MM.1S (cell line): ENCODE measurements around the gene PTPRN2.

Source experiments
- DNase-seq: peaks from one replicate; pipeline ENCODE4 v3.0.0-alpha.2; 2015
- H2AFZ ChIP-seq: fragments of 300-600 bp; sonication (generic); 2 replicates; pipeline ENCODE4 v1.6.0; 2016; ENCODE audit warnings: antibody characterized with exemption, low read length
- H3F3A ChIP-seq: fragments of 300-600 bp; sonication (generic); 2 replicates; pipeline ENCODE4 v1.6.1; 2016; ENCODE audit warnings: mild to moderate bottlenecking, antibody characterized with exemption, low read length, moderate library complexity, mixed read lengths; ENCODE audit not compliant: insufficient read depth
- H3K27ac ChIP-seq: fragments of 300-600 bp; sonication (generic); 2 replicates; pipeline ENCODE4 v1.5.1; 2016; ENCODE audit warnings: mild to moderate bottlenecking, low read length
- H3K27me3 ChIP-seq: fragments of 300-600 bp; sonication (generic); replicated peaks from 2 replicates; pipeline ENCODE4 v1.6.0; 2016; ENCODE audit warnings: low read length; ENCODE audit not compliant: insufficient read depth
- H3K36me3 ChIP-seq: fragments of 300-600 bp; sonication (generic); replicated peaks from 2 replicates; pipeline ENCODE4 v1.6.1; 2016; ENCODE audit warnings: mild to moderate bottlenecking, low read length, mixed read lengths; ENCODE audit not compliant: insufficient read depth
- H3K4me1 ChIP-seq: fragments of 300-600 bp; sonication (generic); 2 replicates; pipeline ENCODE4 v1.6.1; 2016; ENCODE audit warnings: low read length, mixed read lengths
- H3K4me2 ChIP-seq: fragments of 300-600 bp; sonication (generic); 2 replicates; pipeline ENCODE4 v1.6.0; 2016; ENCODE audit warnings: low read depth, low read length
- H3K4me3 ChIP-seq: fragments of 300-600 bp; sonication (generic); 2 replicates; pipeline ENCODE4 v1.5.1; 2016; ENCODE audit warnings: low read length, mixed read lengths
- H3K79me2 ChIP-seq: fragments of 300-600 bp; sonication (generic); 2 replicates; pipeline ENCODE4 v1.6.1; 2016; ENCODE audit warnings: mixed run types, low read length, mixed read lengths
- H3K9ac ChIP-seq: fragments of 300-600 bp; sonication (generic); 2 replicates; pipeline ENCODE4 v1.6.1; 2016; ENCODE audit warnings: low read length, mixed read lengths
- H3K9me2 ChIP-seq: fragments of 300-600 bp; sonication (generic); replicated peaks from 2 replicates; pipeline ENCODE4 v1.6.1; 2016; ENCODE audit warnings: mild to moderate bottlenecking, low read length, mixed read lengths; ENCODE audit not compliant: insufficient read depth
- H3K9me3 ChIP-seq: fragments of 300-600 bp; sonication (generic); replicated peaks from 2 replicates; pipeline ENCODE4 v1.6.1; 2016; ENCODE audit warnings: mild to moderate bottlenecking, low read length, mixed read lengths; ENCODE audit not compliant: insufficient read depth
- H4K20me1 ChIP-seq: fragments of 300-600 bp; sonication (generic); 2 replicates; pipeline ENCODE4 v1.6.1; 2016; ENCODE audit warnings: mild to moderate bottlenecking, low read length, moderate library complexity, mixed read lengths; ENCODE audit not compliant: insufficient read depth
- EZH2 ChIP-seq: fragments of 300-600 bp; sonication (generic); optimal IDR thresholded peaks from 2 replicates; pipeline ENCODE3; 2017; ENCODE audit warnings: low read depth, mild to moderate bottlenecking, antibody characterized with exemption, low read length, mixed read lengths
- EZH2phosphoT487 ChIP-seq: fragments of 300-600 bp; sonication (generic); IDR thresholded peaks from 2 replicates; pipeline ENCODE4 v1.6.1; 2018; ENCODE audit warnings: antibody characterized with exemption, low read length
- TF ChIP-seq, protein P1 (sequence below): fragments of 300-600 bp; sonication (generic); IDR thresholded peaks from 2 replicates; pipeline ENCODE4 v1.5.1; 2016; ENCODE audit warnings: antibody characterized with exemption, low read length, mixed read lengths

PTPRN2 gene

DNA sequence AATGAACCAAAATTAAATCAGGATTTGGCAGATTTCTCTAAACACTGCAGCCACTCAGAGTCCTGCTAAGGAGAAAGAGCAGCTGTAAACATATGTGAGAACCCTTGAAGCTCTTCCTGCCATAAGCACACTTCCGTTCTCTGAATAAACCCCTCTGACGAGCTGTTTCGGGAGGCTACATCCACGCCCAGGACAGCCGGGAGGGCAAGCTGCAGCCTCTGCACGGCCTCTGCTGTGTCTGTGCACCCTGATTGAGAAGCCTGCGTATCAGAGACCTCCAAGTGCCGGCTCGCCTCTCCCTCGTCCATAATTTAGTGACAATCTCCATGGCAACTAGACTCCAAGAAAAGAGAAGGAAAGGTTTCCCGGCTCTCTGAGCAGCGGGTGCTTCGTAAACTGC lies 114.4 kb downstream of the PTPRN2 start:
- Histone ChIP-seq H4K20me1 (no peaks in the 10 kb centered on the region), H3K9me2 (no peaks in the 10 kb centered on the region), H3K4me2 (peak overlapping the region; percentile 26; the same call in 1 of the 2 replicates), H3K9me3 (no peaks in the 10 kb centered on the region), H3K27me3 (peaks cover 83% of the 10 kb centered on the region), H3K9ac (no peak overlapping the region), H3K4me1 (0 out of 2 replicates have a peak, but pooled peaks cover 6% of the 10 kb centered on the region), H3K4me3 (no peak overlapping the region), H2AFZ (peak overlapping the region; percentile 3; the same call in 1 of the 2 replicates), H3F3A (no peaks in the 10 kb centered on the region), H3K27ac (peak overlapping the region; percentile 7; the same call in 1 of the 2 replicates), H3K36me3 (no peaks in the 10 kb centered on the region), H3K79me2 (no peaks in the 10 kb centered on the region)
- TF ChIP-seq EZH2 (no peak), EZH2phosphoT487 (no peak)
- TF ChIP-seq, protein P1, sequence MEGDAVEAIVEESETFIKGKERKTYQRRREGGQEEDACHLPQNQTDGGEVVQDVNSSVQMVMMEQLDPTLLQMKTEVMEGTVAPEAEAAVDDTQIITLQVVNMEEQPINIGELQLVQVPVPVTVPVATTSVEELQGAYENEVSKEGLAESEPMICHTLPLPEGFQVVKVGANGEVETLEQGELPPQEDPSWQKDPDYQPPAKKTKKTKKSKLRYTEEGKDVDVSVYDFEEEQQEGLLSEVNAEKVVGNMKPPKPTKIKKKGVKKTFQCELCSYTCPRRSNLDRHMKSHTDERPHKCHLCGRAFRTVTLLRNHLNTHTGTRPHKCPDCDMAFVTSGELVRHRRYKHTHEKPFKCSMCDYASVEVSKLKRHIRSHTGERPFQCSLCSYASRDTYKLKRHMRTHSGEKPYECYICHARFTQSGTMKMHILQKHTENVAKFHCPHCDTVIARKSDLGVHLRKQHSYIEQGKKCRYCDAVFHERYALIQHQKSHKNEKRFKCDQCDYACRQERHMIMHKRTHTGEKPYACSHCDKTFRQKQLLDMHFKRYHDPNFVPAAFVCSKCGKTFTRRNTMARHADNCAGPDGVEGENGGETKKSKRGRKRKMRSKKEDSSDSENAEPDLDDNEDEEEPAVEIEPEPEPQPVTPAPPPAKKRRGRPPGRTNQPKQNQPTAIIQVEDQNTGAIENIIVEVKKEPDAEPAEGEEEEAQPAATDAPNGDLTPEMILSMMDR, result no peak
- DNase-seq, result peak; percentile 74

DNA sequence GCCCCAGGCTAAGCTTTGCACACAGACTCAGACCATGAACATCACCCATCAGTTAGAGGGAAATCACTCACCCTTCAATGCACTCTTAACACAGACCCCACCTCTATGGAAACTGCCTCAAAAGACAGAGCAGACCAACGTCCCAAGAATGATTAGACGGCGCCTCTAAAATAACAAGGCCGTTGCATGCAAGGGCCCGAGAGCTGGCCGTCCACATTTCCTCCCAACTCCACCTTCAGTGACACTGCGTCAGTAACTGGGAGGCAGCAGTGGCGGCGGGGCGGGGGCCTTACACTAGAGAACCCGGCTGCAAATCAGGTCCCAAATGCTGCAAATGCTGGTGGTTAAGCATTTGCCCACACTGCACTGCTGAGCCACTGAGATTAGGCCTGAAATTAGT lies 115.0 kb downstream of the PTPRN2 start:
- TF ChIP-seq EZH2 (no peak), EZH2phosphoT487 (no peak)
- TF ChIP-seq, protein P1, result no peak
- Histone ChIP-seq H3K4me1 (0 out of 2 replicates have a peak, but pooled peaks cover 6% of the 10 kb centered on the region), H3K36me3 (no peaks in the 10 kb centered on the region), H3K27ac (no peak overlapping the region), H4K20me1 (no peaks in the 10 kb centered on the region), H3K9ac (no peak overlapping the region), H3F3A (no peaks in the 10 kb centered on the region), H3K9me3 (no peaks in the 10 kb centered on the region), H3K79me2 (no peaks in the 10 kb centered on the region), H2AFZ (peak overlapping the region; percentile 3; the same call in 1 of the 2 replicates), H3K27me3 (peaks cover 83% of the 10 kb centered on the region), H3K4me3 (no peak overlapping the region), H3K4me2 (peak overlapping the region; percentile 26; the same call in 1 of the 2 replicates), H3K9me2 (no peaks in the 10 kb centered on the region)
- DNase-seq, result no peak

DNA sequence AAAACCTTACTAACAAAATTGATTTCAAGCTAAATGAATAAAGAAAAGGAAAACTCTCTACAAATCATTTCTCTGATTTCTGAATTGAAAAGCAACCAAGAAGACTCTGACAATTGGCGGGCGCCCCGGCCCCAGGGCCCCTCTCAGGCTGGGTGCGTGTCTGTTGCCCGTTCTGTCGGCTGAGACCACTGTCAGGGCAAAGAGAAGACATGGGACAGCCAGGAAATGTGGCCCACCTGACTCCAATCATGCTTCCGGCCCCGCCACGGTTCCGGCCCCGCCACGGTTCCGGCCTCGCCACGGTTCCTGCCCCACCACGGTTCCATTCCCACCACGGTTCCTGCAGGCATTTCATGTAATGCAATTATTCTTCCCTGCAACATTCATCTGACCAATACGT lies 115.9 kb downstream of the PTPRN2 start:
- no peaks in the 10 kb centered on the region for H3K9me2 ChIP-seq
- no peak overlapping the region for H3K27ac ChIP-seq
- H3K36me3 ChIP-seq, result no peaks in the 10 kb centered on the region
- TF ChIP-seq, protein P1, result no peak
- no peak for TF ChIP-seq EZH2
- TF ChIP-seq EZH2phosphoT487, result no peak
- H3K9me3 ChIP-seq, result no peaks in the 10 kb centered on the region
- H2AFZ ChIP-seq, result no peak overlapping the region
- H3K9ac ChIP-seq, result no peak overlapping the region
- H3K79me2 ChIP-seq, result no peaks in the 10 kb centered on the region
- 0 out of 2 replicates have a peak, but pooled peaks cover 6% of the 10 kb centered on the region for H3K4me1 ChIP-seq
- no peak overlapping the region for H3K4me2 ChIP-seq
- H3F3A ChIP-seq, result no peaks in the 10 kb centered on the region
- no peak for DNase-seq
- no peak overlapping the region for H3K4me3 ChIP-seq
- H3K27me3 ChIP-seq, result peaks cover 81% of the 10 kb centered on the region
- no peaks in the 10 kb centered on the region for H4K20me1 ChIP-seq
